HG03460 (cell line): ENCODE measurements around the gene CLPTM1L.
"Not testable (repeated sequence)": the region's sequence is repeated elsewhere in the genome, so short reads cannot be mapped to it uniquely, and the experiment has no call there.

Experiments used
- ATAC-seq: cut with Tn5 transposase; IDR thresholded peaks from one replicate; pipeline ENCODE4 v1.9.1; 2021; ENCODE audit not compliant: unreplicated experiment

The CLPTM1L gene

DNA sequence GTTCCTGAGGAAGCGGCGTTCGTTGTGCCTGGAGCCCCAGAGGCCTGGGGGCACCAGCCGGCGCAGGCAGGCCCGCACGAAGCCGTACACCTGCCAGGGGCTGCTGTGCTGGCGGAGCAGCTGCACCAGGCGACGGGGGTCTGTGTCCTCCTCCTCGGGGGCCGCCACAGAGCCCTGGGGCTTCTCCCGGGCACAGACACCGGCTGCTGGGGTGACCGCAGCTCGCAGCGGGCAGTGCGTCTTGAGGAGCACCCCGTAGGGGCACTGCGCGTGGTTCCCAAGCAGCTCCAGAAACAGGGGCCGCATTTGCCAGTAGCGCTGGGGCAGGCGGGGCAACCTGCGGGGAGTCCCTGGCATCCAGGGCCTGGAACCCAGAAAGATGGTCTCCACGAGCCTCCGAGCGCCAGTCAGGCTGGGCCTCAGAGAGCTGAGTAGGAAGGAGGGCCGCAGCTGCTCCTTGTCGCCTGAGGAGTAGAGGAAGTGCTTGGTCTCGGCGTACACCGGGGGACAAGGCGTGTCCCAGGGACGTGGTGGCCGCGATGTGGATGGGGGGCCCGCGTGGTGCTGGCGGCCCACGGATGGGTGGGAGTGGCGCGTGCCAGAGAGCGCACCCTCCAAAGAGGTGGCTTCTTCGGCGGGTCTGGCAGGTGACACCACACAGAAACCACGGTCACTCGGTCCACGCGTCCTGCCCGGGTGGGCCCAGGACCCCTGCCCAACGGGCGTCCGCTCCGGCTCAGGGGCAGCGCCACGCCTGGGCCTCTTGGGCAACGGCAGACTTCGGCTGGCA lies 51.3 kb downstream of the CLPTM1L start:
- no peak for ATAC-seq

GRCh38 chr5:1292846-1293415 lies 52.0 kb downstream of the CLPTM1L start:
- no peak for ATAC-seq

GRCh38 chr5:1292139-1292538 lies 52.8 kb downstream of the CLPTM1L start:
- ATAC-seq = no peak

DNA sequence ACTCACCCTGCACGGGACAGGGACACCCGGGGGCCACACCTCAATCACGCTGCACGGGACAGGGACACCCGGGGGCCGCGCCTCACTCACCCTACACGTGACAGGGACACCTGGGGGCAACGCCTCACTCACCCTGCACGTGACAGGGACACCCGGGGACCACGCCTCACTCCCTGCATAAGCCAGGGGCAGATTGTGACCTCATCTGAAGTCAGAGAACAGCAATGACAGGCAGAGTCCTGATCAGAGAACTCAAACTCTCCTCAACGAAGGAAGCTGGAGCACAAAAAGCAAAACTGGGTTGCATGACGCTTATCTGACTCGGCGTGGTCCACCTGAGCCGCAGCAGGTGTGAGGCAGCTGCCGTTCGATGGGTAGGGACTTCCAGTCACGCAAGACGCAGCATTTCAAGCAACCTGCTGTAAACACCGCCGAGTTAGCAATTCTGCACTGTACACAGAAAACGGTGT lies 53.3 kb downstream of the CLPTM1L start:
- no peak for ATAC-seq

DNA sequence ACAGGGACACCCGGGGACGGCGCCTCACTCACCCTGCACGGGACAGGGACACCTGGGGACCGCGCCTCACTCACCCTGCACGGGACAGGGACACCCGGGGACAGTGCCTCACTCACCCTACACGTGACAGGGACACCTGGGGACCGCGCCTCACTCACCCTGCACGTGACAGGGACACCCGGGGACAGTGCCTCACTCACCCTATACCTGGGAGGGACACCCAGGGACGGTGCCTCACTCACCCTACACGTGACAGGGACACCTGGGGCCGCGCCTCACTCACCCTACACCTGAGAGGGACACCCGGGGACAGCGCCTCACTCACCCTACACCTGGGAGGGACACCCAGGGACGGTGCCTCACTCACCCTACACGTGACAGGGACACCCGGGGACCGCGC lies 53.9 kb downstream of the CLPTM1L start:
- not testable (repeated sequence) for ATAC-seq

GRCh38 chr5:1289559-1289958 lies 55.3 kb downstream of the CLPTM1L start:
- ATAC-seq = not testable (repeated sequence)

- no peak for ATAC-seq
These were observed 56.2 kb downstream of the CLPTM1L start for GRCh38 chr5:1288439-1289335.

- no peak for ATAC-seq
These were observed 59.0 kb downstream of the CLPTM1L start for GRCh38 chr5:1285883-1286291.

GRCh38 chr5:1285141-1285540 lies 59.8 kb downstream of the CLPTM1L start:
- no peak for ATAC-seq

DNA sequence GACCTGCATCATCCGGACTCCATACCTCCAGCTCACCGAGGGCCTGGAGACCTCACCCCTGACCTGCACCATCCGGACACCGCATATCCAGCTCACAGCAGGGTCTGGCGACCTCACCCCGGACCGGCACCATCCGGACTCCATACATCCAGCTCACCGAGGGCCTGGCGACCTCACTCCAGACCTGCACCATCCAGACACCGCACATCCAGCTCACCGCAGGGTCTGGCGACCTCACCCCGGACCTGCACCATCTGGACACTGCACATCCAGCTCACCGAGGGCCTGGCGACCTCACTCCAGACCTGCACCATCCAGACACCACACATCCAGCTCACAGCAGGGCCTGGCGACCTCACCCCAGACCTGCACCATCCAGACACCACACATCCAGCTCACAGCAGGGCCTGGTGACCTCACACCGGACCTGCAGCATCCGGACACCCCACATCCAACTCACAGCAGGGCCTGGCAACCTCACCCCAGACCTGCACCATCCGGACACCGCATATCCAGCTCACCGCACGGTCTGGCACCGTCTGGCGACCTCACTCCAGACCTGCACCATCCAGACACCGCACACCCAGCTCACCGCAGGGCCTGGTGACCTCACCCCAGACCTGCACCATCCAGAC lies 60.4 kb downstream of the CLPTM1L start:
- ATAC-seq = not testable (repeated sequence)

DNA sequence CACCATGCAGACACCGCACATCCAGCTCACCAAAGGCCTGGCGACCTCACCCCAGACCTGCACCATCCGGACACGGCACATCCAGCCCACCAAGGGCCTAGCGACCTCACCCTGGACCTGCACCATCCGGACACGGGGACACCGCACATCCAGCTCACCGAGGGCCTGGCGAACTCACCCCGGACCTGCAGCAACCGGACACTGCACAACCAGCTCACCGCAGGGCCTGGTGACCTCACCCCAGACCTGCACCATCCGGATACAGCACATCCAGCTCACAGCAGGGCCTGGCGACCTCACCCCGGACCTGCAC lies 61.2 kb downstream of the CLPTM1L start:
- ATAC-seq = not testable (repeated sequence)

- ATAC-seq = not testable (repeated sequence)
These were observed 61.7 kb downstream of the CLPTM1L start for GRCh38 chr5:1282993-1283728.

GRCh38 chr5:1282131-1282992 lies 62.5 kb downstream of the CLPTM1L start:
- ATAC-seq = no peak

DNA sequence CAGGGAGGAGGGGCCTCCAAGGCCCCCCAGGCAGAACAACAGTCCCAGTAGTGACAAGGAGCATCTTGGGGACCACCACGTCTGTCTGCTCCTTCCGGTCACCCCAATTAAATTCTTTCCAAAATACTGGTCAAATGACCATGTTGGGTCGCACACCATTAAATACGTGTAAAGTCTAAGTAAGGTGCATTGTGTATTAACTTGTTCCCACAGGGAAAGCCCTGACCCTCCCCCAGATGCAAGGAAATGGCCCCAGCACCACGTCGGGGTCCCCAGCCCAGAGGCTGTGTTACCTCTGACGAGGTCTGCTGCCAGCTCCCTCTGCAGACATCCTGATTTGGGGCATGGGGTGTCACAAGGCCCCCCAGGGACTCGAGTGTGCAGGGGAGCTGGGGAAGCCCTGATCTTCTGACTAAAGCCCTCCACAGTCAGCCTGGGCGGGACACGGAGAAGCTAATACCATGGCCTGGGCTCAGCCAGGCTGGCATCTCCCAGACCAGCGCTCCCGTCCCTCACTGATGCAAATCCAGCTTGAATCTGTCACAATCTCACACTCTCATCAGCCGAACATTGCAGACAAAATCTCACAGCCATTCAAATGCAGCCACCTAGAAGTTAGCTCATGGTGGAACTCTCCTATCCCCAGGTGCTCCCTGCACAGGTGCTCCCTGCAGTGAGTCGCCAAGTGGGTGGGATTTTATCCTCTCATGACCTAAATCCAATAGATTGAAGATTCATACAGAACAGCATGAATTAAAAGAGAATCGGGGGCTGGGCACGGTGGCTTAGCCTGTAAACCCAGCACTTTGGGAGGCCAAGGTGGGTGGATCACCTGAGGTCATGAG lies 63.6 kb downstream of the CLPTM1L start:
- ATAC-seq = no peak

- ATAC-seq = no peak
These were observed 64.5 kb downstream of the CLPTM1L start for GRCh38 chr5:1280177-1281037.

DNA sequence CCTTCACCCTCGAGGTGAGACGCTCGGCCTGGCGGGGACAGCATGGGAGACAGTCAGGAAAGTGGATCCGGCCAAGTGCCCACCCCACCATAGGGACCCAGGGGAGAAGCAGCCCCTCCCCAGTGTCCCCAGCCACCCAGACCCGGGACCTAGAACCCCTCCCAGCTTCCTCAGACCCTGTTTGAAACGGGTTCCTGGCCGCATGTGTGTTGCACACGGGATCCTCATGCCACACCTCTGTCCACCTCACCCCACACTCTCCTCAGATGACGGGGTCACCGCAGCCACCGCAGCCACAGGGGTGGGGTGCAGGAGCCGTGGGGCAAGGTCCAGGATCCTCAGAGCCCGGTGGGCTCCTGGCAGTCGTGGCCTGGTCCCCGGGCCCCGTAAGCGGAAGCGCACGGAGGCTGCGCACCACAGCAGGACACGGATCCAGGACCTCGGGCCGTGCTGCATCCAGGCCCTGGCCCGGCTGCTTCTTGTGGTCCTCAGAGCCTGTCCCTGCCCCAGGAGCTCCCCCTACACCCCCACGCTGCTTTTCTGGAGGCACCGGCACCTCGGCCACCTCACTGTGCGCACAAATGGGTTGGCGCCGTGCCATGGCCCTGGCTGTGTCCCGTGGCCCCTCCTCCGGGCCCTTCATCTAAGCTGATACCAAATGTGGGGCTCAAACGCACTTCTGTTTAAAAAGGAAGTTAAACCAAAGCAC lies 65.3 kb downstream of the CLPTM1L start:
- no peak for ATAC-seq
